GM19043 (cell line): Measurements from ENCODE around the gene SELENOS.
A peak's percentile ranks its signal among the peaks of the same experiment; 100 is the strongest.

Experiments used
- ATAC-seq: cut with Tn5 transposase; IDR thresholded peaks from one replicate; pipeline ENCODE4 v1.9.1; 2021; ENCODE audit warnings: low read depth; ENCODE audit not compliant: unreplicated experiment

SELENOS gene

GRCh38 chr15:101277038-101277822 is at the start of gene SELENOS:
Gene SELENOS, minus strand, starts transcription at chr15:101277485. Its CDS starts 68 bp downstream, at chr15:101277417.
- peak; percentile 90 for ATAC-seq

GRCh38 chr15:101326462-101327146 is 49.3 kb upstream of the SELENOS start:
- no peak for ATAC-seq

GRCh38 chr15:101326026-101326315 is 48.7 kb upstream of the SELENOS start:
- no peak for ATAC-seq

GRCh38 chr15:101325263-101326025 is 48.2 kb upstream of the SELENOS start:
- no peak for ATAC-seq

GRCh38 chr15:101324524-101325177 is 47.4 kb upstream of the SELENOS start:
- no peak for ATAC-seq

GRCh38 chr15:101323793-101324523 is 46.7 kb upstream of the SELENOS start:
- no peak for ATAC-seq

- ATAC-seq = no peak
Measured at GRCh38 chr15:101322854-101323477, 45.7 kb upstream of the SELENOS start.

GRCh38 chr15:101322016-101322695 is 44.9 kb upstream of the SELENOS start:
- ATAC-seq = no peak

- peak; percentile 94 for ATAC-seq
Measured at GRCh38 chr15:101320501-101321052, 43.3 kb upstream of the SELENOS start.

GRCh38 chr15:101318839-101319238 is 41.6 kb upstream of the SELENOS start:
- no peak for ATAC-seq

- ATAC-seq = no peak
Measured at GRCh38 chr15:101318147-101318819, 41.0 kb upstream of the SELENOS start.

GRCh38 chr15:101317336-101317872 is 40.1 kb upstream of the SELENOS start:
- ATAC-seq = no peak

GRCh38 chr15:101316529-101316928 is 39.2 kb upstream of the SELENOS start:
- no peak for ATAC-seq

- no peak for ATAC-seq
Measured at GRCh38 chr15:101315736-101316135, 38.5 kb upstream of the SELENOS start.

GRCh38 chr15:101314336-101315125 is 37.2 kb upstream of the SELENOS start:
- no peak for ATAC-seq

- no peak for ATAC-seq
Measured at GRCh38 chr15:101313041-101313761, 35.9 kb upstream of the SELENOS start.

GRCh38 chr15:101310508-101310907 is 33.2 kb upstream of the SELENOS start:
- no peak for ATAC-seq
